Measurements from ENCODE around the gene BMP8A.

- TF ChIP-seq POLR2AphosphoS5 (IDR thresholded peaks at IDR 0.05; ENCODE audit: low read depth, low read length): no peak
- TF ChIP-seq, protein P1, sequence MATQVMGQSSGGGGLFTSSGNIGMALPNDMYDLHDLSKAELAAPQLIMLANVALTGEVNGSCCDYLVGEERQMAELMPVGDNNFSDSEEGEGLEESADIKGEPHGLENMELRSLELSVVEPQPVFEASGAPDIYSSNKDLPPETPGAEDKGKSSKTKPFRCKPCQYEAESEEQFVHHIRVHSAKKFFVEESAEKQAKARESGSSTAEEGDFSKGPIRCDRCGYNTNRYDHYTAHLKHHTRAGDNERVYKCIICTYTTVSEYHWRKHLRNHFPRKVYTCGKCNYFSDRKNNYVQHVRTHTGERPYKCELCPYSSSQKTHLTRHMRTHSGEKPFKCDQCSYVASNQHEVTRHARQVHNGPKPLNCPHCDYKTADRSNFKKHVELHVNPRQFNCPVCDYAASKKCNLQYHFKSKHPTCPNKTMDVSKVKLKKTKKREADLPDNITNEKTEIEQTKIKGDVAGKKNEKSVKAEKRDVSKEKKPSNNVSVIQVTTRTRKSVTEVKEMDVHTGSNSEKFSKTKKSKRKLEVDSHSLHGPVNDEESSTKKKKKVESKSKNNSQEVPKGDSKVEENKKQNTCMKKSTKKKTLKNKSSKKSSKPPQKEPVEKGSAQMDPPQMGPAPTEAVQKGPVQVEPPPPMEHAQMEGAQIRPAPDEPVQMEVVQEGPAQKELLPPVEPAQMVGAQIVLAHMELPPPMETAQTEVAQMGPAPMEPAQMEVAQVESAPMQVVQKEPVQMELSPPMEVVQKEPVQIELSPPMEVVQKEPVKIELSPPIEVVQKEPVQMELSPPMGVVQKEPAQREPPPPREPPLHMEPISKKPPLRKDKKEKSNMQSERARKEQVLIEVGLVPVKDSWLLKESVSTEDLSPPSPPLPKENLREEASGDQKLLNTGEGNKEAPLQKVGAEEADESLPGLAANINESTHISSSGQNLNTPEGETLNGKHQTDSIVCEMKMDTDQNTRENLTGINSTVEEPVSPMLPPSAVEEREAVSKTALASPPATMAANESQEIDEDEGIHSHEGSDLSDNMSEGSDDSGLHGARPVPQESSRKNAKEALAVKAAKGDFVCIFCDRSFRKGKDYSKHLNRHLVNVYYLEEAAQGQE (IDR thresholded peaks at IDR 0.05; ENCODE audit: insufficient read depth in 1 of 2, low read depth in 2 of 2, low read length in 2 of 2): no peak
- no peak for TF ChIP-seq TAF1 (IDR thresholded peaks at IDR 0.05; ENCODE audit: borderline replicate concordance, insufficient read depth, low read length)
- no peak for TF ChIP-seq SIN3A (IDR thresholded peaks at IDR 0.05; ENCODE audit: borderline replicate concordance, insufficient read depth, low read length)
These were observed 69.8 kb downstream of the BMP8A start for GRCh38 chr1:39561279-39561678.
